HEK293T (cell line): ENCODE measurements around the gene NDOR1.

Source experiments
- ARNT ChIP-seq: fragments of 450-650 bp; IDR thresholded peaks from 2 replicates; pipeline ENCODE4 v1.6.1; 2017; ENCODE audit warnings: mild to moderate bottlenecking
- BHLHE40 ChIP-seq: fragments of 450-650 bp; IDR thresholded peaks from 2 replicates; pipeline ENCODE4 v1.6.1; 2016; ENCODE audit warnings: mild to moderate bottlenecking, moderate library complexity, borderline replicate concordance
- CTBP1 ChIP-seq: fragments of 450-650 bp; IDR thresholded peaks from 2 replicates; pipeline ENCODE4 v1.6.1; 2016; ENCODE audit warnings: borderline replicate concordance
- FOXA1 ChIP-seq: fragments of 450-650 bp; IDR thresholded peaks from 2 replicates; pipeline ENCODE4 v1.6.1; 2016; ENCODE audit warnings: mild to moderate bottlenecking
- FOXK2 ChIP-seq: fragments of 450-650 bp; IDR thresholded peaks from 2 replicates; pipeline ENCODE4 v1.6.1; 2016; ENCODE audit warnings: mild to moderate bottlenecking
- SP1 ChIP-seq: fragments of 450-650 bp; IDR thresholded peaks from 2 replicates; pipeline ENCODE4 v1.6.1; 2017

- TF ChIP-seq FOXA1 (no peak), BHLHE40 (no peak), ARNT (no peak), CTBP1 (no peak), SP1 (no peak), FOXK2 (no peak)
These were observed 45.1 kb downstream of the NDOR1 start for GRCh38 chr9:137250329-137251193.
